HG02938 (cell line): ENCODE measurements around the gene SLC35F3.

Experiments
- ATAC-seq: cut with Tn5 transposase; IDR thresholded peaks from one replicate; pipeline ENCODE4 v1.9.1; 2021; ENCODE audit warnings: mild to moderate bottlenecking, moderate library complexity; ENCODE audit not compliant: unreplicated experiment

SLC35F3 gene

GRCh38 chr1:234309598-234310459 lies 405.4 kb downstream of the SLC35F3 start:
- peak; percentile 90 for ATAC-seq

DNA sequence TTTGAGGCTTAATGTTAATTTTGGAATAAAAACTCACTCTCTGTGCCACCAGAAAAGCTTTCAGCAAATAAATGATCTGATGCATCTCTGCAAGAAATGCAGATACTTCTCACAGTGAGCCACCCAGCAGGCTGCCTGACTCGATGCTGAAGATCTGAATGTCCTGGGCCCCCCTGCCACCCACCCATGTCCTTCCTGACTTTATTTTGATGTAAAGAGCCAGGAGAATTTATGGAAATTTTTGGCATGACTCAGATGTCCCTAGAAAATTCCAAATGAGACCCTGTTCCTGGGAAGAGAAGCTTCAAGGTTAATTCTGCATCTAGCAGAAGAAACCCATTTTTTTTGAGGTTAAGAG lies 406.0 kb downstream of the SLC35F3 start:
- no peak for ATAC-seq

- no peak for ATAC-seq
Measured at GRCh38 chr1:234311414-234311813, 406.9 kb downstream of the SLC35F3 start.

DNA sequence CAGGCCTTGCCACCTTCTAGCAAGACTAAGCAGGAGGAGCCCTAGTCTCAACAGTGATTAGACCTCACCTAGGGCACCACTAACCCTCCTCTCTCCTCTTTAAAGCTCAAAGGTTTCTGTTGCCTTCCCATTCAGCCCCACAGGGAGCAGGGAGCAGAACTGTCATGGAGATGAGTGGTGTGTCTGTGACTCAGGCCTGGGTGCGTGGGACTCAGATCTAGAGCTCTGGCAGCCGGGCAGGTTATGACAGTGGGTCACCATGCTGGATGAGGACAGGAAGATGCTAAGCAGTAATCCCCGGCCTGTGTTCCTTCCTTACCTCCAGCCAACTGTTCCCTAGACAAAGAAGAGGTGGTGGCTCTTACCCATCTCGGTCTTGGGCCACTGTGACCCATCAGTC lies 408.7 kb downstream of the SLC35F3 start:
- ATAC-seq = no peak

GRCh38 chr1:234315091-234315541 lies 410.6 kb downstream of the SLC35F3 start:
- ATAC-seq = no peak

DNA sequence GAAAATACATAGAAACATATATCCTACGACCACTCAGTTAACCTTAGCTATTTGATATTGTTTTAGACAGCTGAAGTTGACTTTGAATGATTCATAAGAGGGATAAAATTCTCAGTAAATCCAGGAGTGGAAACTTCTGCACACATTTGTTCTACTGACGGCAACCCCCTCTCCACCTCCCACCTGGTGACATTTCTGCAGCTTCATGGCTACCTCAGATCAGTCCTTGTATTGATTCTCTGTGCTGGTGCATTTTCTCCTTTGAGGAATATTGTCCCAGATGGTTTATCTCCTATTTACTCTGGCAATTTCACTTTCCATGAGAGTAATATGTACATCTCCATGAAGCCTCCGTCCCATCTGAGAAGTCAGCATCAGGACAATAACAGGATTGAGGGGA lies 411.1 kb downstream of the SLC35F3 start:
- no peak for ATAC-seq

GRCh38 chr1:234316486-234316885 lies 412.0 kb downstream of the SLC35F3 start:
- ATAC-seq = no peak

GRCh38 chr1:234316937-234317336 lies 412.5 kb downstream of the SLC35F3 start:
- no peak for ATAC-seq

- ATAC-seq = no peak
Measured at GRCh38 chr1:234320069-234320468, 415.6 kb downstream of the SLC35F3 start.

DNA sequence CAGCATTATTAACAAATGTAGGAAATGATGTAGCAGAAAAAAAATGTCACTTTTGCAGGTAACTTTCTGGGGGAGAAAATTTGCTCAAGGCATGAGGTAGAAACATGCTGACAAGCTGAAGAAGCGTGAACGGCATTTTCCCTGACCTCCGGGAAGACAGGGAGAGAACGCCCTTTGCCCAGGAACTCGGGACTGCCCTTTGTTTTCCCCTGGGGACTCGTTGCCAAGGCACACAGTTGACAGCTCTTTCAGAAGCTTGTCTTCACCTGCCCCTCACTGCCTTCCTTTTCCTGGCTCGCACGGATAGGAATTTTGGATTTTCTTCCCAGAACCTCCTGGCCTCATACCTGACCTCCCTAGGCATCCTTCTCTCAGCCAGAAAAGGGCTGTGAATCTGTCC lies 416.1 kb downstream of the SLC35F3 start:
- no peak for ATAC-seq

DNA sequence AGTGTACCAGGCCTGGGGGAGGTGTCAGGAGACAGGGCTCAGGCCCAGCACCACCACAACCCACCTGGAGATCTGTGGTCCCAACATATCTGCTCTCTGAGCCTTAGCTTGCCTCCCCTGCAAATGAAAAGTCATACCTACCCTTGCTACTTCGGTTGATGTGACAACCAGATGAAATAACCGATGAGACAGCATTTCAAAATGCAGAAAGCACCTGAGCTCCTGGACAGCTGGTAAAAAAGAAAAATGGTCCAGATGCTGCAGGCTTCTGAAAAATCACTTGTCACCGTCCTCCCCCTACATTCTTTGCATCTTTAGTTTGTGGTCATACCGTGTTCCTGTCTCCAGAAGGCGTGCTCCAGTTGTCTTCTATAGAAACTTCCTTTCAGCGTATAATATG lies 416.8 kb downstream of the SLC35F3 start:
- no peak for ATAC-seq

GRCh38 chr1:234322097-234322496 lies 417.6 kb downstream of the SLC35F3 start:
- no peak for ATAC-seq

DNA sequence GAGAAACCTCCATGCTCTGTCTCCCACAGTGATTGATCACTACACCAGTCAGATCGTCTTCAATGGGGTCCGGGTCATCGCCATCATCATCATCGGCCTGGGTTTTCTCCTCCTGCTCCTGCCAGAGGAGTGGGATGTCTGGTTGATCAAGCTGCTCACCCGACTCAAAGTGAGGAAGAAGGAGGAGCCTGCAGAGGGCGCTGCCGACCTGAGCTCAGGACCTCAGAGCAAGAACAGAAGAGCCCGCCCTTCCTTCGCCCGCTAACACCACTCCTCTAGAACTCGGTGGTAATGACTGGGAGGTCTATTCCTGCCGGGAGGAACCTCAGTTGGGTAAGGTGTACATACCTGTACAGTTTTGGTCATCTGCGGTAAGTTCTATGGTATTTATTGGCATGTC lies 418.5 kb downstream of the SLC35F3 start:
- ATAC-seq = no peak

GRCh38 chr1:234324821-234325220 lies 420.3 kb downstream of the SLC35F3 start:
- ATAC-seq = no peak

DNA sequence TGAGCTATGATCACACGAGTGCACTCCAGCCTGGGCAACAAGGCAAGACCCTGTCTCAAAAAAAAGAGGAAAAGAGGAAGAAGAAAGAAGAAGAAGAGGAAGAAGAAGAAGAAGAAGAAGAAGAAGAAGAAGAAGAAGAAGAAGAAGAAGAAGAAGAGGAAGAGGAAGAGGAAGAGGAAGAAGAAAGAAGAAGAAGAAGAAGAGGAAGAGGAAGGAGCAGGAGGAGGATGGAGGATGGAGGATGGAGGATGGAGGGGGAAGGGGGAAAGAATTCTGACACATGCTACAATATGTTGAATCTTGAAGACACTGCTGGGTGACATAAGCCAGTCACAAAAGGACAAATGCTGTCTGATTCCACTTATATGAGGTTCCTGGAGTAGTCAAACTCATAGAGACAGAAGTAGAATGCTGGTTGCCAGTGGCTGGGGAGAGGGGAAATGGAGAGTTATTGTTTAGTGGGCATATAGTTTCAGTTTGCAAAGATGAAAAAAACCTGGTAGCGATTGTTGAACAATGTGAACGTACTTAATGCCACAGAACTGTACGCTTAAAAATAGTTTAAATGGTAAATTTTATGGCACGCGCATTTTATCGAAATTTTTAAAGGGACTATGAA lies 421.5 kb downstream of the SLC35F3 start:
- ATAC-seq = no peak

DNA sequence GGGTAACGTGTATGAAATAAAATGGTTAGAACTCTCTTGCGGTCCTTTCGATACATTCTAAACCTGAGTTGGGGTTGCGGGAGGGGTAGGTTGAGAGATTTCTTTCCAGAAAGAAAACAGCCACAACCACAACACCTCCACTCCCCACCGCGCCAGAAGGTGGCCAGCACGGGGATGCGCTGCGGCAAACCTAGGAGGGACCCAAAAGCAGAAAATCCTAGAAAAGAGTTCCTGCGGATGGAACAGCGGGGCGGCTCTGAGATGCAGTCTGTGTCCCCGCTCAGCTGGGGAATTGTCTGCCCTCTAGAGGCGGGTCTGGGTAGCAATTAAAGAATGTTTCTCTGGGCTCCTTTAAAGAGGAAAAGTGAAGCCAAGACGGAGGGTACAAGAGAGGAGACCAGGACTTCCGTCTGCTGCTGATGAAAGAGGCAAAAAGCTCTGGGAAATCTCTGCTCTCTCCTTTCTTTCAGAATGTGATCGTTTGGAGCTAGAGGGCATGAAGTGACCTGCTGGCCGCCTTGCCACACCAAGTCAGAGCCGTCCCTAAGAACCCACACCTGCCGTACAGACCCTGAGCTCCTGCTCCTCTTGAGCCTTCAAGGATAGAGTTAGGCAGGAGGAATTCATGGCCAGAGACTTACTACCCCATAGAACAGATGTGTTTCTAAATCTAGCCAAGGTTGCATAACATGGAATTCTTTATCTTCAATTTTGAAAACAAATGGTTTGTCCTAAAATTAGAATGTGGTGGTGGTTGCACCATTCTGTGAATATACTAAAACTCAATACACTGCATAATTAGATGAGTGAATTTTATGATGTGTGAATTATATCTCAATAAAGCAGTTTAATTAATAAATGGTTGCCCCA lies 422.3 kb downstream of the SLC35F3 start:
- peak; percentile 78 for ATAC-seq

GRCh38 chr1:234327577-234328164 lies 423.2 kb downstream of the SLC35F3 start:
- ATAC-seq = no peak

GRCh38 chr1:234330843-234331215 lies 426.4 kb downstream of the SLC35F3 start:
- ATAC-seq = no peak

GRCh38 chr1:234331507-234331906 lies 427.0 kb downstream of the SLC35F3 start:
- no peak for ATAC-seq

- no peak for ATAC-seq
Measured at GRCh38 chr1:234336359-234336758, 431.9 kb downstream of the SLC35F3 start.

GRCh38 chr1:234337233-234337632 lies 432.8 kb downstream of the SLC35F3 start:
- ATAC-seq = no peak
